Measurements from ENCODE around the gene TAF11L9. TPM values are rescaled to one million over a fixed set of nuclear protein-coding genes. Genes with fewer than 3 reads are reported as not detected.

TAF11L9 gene
- total RNA-seq, 1 donor from 2014 or later: not detected

Other genes with a start within 250 kb of the TAF11L9 start
- gene TAF11L2, start 96.2 kb downstream of the TAF11L9 start, total RNA-seq: not detected in 2 replicates
- not detected in 2 replicates for gene TAF11L3, start 76.0 kb downstream of the TAF11L9 start, total RNA-seq
- gene TAF11L4, start 72.6 kb downstream of the TAF11L9 start, total RNA-seq: not detected in 2 replicates
- not detected in 2 replicates for gene TAF11L5, start 69.2 kb downstream of the TAF11L9 start, total RNA-seq
- gene TAF11L6, start 65.7 kb downstream of the TAF11L9 start, total RNA-seq: not detected in 2 replicates
- not detected in 2 replicates for gene TAF11L7, start 8.6 kb downstream of the TAF11L9 start, total RNA-seq
- gene TAF11L8, start 3.4 kb downstream of the TAF11L9 start, total RNA-seq: not detected in 2 replicates
- not detected in 2 replicates for gene TAF11L10, start 3.4 kb upstream of the TAF11L9 start, total RNA-seq
- gene TAF11L11, start 9.8 kb upstream of the TAF11L9 start, total RNA-seq: not detected in 2 replicates
- gene TAF11L12, start 16.0 kb upstream of the TAF11L9 start, total RNA-seq: not detected in 2 replicates
- not detected in 2 replicates for gene TAF11L13, start 37.7 kb upstream of the TAF11L9 start, total RNA-seq
- gene TAF11L14, start 40.1 kb upstream of the TAF11L9 start, total RNA-seq: not detected in 2 replicates